GM12875 (cell line): ENCODE measurements around the gene BCAP31.
A peak's percentile ranks its signal among the peaks of the same experiment; 100 is the strongest.

Source experiments
- H3K4me3 ChIP-seq: one replicate; pipeline ENCODE4 v1.5.1; 2011; ENCODE audit warnings: low read depth, low read length, control low read depth
- TF ChIP-seq, protein P1 (sequence below): IDR thresholded peaks from 2 replicates; pipeline ENCODE4 v1.5.1; 2011; ENCODE audit warnings: low read depth, mild to moderate bottlenecking, control low read depth, inconsistent platforms, low read length, moderate library complexity, borderline replicate concordance; ENCODE audit not compliant: insufficient read depth

The BCAP31 gene

GRCh38 chrX:153724252-153725038 lies at the start of gene BCAP31, which contains the start of gene ABCD1:
TSS of gene BCAP31 (minus strand) at chrX:153724387. CDS start at chrX:153723244, 1,143 bp downstream.
TSS of gene ABCD1 (plus strand) at chrX:153724856. CDS start at chrX:153725267, 411 bp downstream.
- peak within 1 kb of the TSS; percentile 68 for H3K4me3 ChIP-seq
- TF ChIP-seq, protein P1, sequence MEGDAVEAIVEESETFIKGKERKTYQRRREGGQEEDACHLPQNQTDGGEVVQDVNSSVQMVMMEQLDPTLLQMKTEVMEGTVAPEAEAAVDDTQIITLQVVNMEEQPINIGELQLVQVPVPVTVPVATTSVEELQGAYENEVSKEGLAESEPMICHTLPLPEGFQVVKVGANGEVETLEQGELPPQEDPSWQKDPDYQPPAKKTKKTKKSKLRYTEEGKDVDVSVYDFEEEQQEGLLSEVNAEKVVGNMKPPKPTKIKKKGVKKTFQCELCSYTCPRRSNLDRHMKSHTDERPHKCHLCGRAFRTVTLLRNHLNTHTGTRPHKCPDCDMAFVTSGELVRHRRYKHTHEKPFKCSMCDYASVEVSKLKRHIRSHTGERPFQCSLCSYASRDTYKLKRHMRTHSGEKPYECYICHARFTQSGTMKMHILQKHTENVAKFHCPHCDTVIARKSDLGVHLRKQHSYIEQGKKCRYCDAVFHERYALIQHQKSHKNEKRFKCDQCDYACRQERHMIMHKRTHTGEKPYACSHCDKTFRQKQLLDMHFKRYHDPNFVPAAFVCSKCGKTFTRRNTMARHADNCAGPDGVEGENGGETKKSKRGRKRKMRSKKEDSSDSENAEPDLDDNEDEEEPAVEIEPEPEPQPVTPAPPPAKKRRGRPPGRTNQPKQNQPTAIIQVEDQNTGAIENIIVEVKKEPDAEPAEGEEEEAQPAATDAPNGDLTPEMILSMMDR = no peak

GRCh38 chrX:153773218-153773611 lies 49.0 kb upstream of the BCAP31 start:
- TF ChIP-seq, protein P1 = no peak
- H3K4me3 ChIP-seq = no peak overlapping the region

DNA sequence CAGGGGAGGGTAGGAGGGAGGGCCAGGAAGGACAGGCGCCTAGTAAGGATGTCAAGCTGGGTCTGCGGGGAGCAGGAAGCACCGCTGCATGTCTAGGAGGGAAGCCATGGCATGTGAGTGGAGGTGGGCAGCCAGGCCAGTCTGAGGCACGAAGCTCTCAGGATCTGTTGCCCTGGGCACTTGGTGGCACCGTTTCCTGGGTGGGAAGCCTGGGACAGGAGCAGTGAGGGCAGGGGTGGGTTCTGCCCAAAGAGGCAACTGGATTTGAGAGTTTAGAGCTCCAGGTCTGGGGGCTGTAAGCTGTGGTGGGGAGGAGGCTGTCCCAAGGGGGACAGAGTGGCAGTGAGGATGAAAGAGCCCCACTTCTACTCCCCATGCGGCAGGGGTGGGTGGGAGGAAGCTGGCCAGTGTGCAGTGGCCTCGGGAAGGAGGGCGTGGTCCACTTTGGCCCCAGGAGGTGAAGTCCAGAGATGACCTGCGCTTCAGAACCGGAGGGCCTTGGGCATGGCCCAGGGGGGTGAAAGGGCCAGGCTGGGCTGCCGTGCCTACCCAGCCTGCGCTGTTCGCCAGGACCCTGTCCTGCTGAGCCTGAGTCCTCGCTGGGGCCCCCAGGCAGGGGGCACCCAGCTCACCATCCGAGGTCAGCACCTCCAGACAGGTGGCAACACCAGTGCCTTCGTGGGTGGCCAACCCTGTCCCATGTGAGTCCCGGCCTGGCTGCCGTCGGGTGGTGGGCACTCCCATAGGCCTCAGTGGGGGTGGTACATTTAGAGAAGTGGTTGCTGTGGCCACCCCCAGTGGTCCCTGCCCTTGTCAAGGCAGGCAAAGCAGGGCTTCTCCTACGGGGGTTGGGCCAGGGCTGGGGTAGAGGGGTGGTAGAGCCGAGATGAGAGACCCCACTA lies 48.4 kb upstream of the BCAP31 start:
- H3K4me3 ChIP-seq = no peak overlapping the region
- TF ChIP-seq, protein P1 = no peak

GRCh38 chrX:153771415-153772315 lies 47.5 kb upstream of the BCAP31 start:
- TF ChIP-seq, protein P1 = no peak
- H3K4me3 ChIP-seq = no peak overlapping the region

GRCh38 chrX:153770601-153771414 lies 46.6 kb upstream of the BCAP31 start:
- H3K4me3 ChIP-seq = no peak overlapping the region

More at GRCh38 chrX:153770601-153771414, 46.6 kb upstream of the BCAP31 start:
- TF ChIP-seq, protein P1 = no peak
